HepG2 (cell line): ENCODE measurements around the gene SLC11A1. TPM values are rescaled to one million over a fixed set of nuclear protein-coding genes. Genes with fewer than 3 reads are reported as not detected.

Source experiments
- CCDC6 ChIP-seq: sonication (generic); formaldehyde crosslinking; IDR thresholded peaks from 2 replicates; pipeline ENCODE4 v1.8.1; 2022; ENCODE audit warnings: mild to moderate bottlenecking, missing genetic modification reagents, moderate library complexity
- EED ChIP-seq: sonication (generic); formaldehyde crosslinking; IDR thresholded peaks from 2 replicates; pipeline ENCODE4 v1.5.0; 2020; ENCODE audit warnings: mild to moderate bottlenecking, missing genetic modification reagents
- GFI1 ChIP-seq: sonication (generic); formaldehyde crosslinking; IDR thresholded peaks from 2 replicates; pipeline ENCODE4 v1.5.0; 2020; ENCODE audit warnings: missing genetic modification reagents, mild to moderate bottlenecking, borderline replicate concordance
- MYPOP ChIP-seq: sonication (generic); formaldehyde crosslinking; IDR thresholded peaks from 2 replicates; pipeline ENCODE4 v1.8.1; 2023; ENCODE audit warnings: mild to moderate bottlenecking, moderate library complexity, missing genetic modification reagents
- SATB2 ChIP-seq: sonication (generic); formaldehyde crosslinking; IDR thresholded peaks from 2 replicates; pipeline ENCODE4 v1.5.0; 2020; ENCODE audit warnings: missing genetic modification reagents
- ZBTB4 ChIP-seq: sonication (generic); formaldehyde crosslinking; IDR thresholded peaks from 2 replicates; pipeline ENCODE4 v1.4.0; 2020; ENCODE audit warnings: missing genetic modification reagents, mild to moderate bottlenecking, borderline replicate concordance
- ZMYM2 ChIP-seq: sonication (generic); formaldehyde crosslinking; IDR thresholded peaks from 2 replicates; pipeline ENCODE4 v1.8.0; 2022; ENCODE audit warnings: mild to moderate bottlenecking, missing genetic modification reagents
- ZMYM3 ChIP-seq: sonication (generic); formaldehyde crosslinking; IDR thresholded peaks from 2 replicates; pipeline ENCODE4 v1.5.1; 2020; ENCODE audit warnings: mild to moderate bottlenecking, missing genetic modification reagents
- ZNF280D ChIP-seq: sonication (generic); formaldehyde crosslinking; IDR thresholded peaks from 2 replicates; pipeline ENCODE4 v1.5.1; 2020; ENCODE audit warnings: mild to moderate bottlenecking, missing genetic modification reagents
- ZNF33A ChIP-seq: sonication (generic); formaldehyde crosslinking; IDR thresholded peaks from 2 replicates; pipeline ENCODE4 v1.5.1; 2020; ENCODE audit warnings: missing genetic modification reagents, mild to moderate bottlenecking, moderate library complexity, borderline replicate concordance
- ZNF552 ChIP-seq: sonication (generic); formaldehyde crosslinking; IDR thresholded peaks from 2 replicates; pipeline ENCODE4 v1.9.0; 2022; ENCODE audit warnings: missing genetic modification reagents, mild to moderate bottlenecking, borderline replicate concordance
- ZNF557 ChIP-seq: sonication (generic); formaldehyde crosslinking; IDR thresholded peaks from 2 replicates; pipeline ENCODE4 v1.4.0; 2020; ENCODE audit warnings: missing genetic modification reagents
- ZNF660 ChIP-seq: sonication (generic); formaldehyde crosslinking; IDR thresholded peaks from 2 replicates; pipeline ENCODE4 v1.5.1; 2020; ENCODE audit warnings: mild to moderate bottlenecking, low read depth, missing genetic modification reagents, borderline replicate concordance
- ZNF691 ChIP-seq: sonication (generic); formaldehyde crosslinking; IDR thresholded peaks from 2 replicates; pipeline ENCODE4 v1.4.0; 2020; ENCODE audit warnings: missing genetic modification reagents, low read depth, mild to moderate bottlenecking, borderline replicate concordance
- ZNF770 ChIP-seq: sonication (generic); formaldehyde crosslinking; IDR thresholded peaks from 2 replicates; pipeline ENCODE4 v1.5.0; 2020; ENCODE audit warnings: mild to moderate bottlenecking, missing genetic modification reagents
- ZNF879 ChIP-seq: sonication (generic); formaldehyde crosslinking; IDR thresholded peaks from 2 replicates; pipeline ENCODE4 v1.8.1; 2023; ENCODE audit warnings: missing genetic modification reagents
- ZSCAN21 ChIP-seq: sonication (generic); formaldehyde crosslinking; IDR thresholded peaks from 2 replicates; pipeline ENCODE4 v1.8.0; 2022; ENCODE audit warnings: mild to moderate bottlenecking, missing genetic modification reagents, moderate library complexity, borderline replicate concordance
- polyA plus RNA-seq, 8 experiments: library from polyadenylated mRNA; depleted of rRNA in 3 of 8; stranded (reverse) in 7 of 8; unstranded in 1 of 8; fragments of >200 nt; fragmentation: Illumina TruSeq in 4 of 8; extraction: Trizol in 4 of 8; gene quantifications; 2 replicates each; pipeline versions ENCODE4 v1.2.1 to v1.2.3, GENCODE V29; 2011 to 2016; ENCODE audit warnings: low read depth in 4 of 8, missing spikeins in 1 of 8, mixed read lengths in 1 of 8; ENCODE audit not compliant: insufficient read depth in 1 of 8
- total RNA-seq, 5 experiments: library from RNA; depleted of rRNA; stranded (reverse); fragments of >200 nt; fragmentation: Illumina TruSeq; extraction: Trizol; gene quantifications; 2 replicates each; pipeline ENCODE4 v1.2.3, GENCODE V29; 2016; ENCODE audit warnings: low read depth in 1 of 5

The SLC11A1 gene
- total and polyA plus RNA-seq, 2 of the 13 experiments (the other 11 are each of a cell fraction or from before 2014, with no cell fraction given) = 0.33 to 2.3 TPM

- TF ChIP-seq ZNF691 (CRISPR knock-in tag) (peak; percentile 18; the same call in 1 of the 2 replicates), ZNF33A (CRISPR knock-in tag) (peak; percentile 69; the same call in 1 of the 2 replicates), ZNF557 (CRISPR knock-in tag) (peak; percentile 91; the same call in 1 of the 2 replicates), EED (CRISPR knock-in tag) (no peak; the same call in 1 of the 2 replicates), ZBTB4 (no peak), ZNF879 (no peak), CCDC6 (peak; percentile 26), ZNF552 (CRISPR knock-in tag) (no peak), ZNF660 (no peak), ZNF280D (no peak), SATB2 (CRISPR knock-in tag) (peak; percentile 66; the same call in 1 of the 2 replicates), ZMYM3 (CRISPR knock-in tag) (no peak), MYPOP (CRISPR knock-in tag) (peak; percentile 61; the same call in 1 of the 2 replicates), ZMYM2 (CRISPR knock-in tag) (no peak), ZNF770 (CRISPR knock-in tag) (peak; percentile 75), ZSCAN21 (CRISPR knock-in tag) (0 out of 2 replicates have a peak, but pooled peaks have one; percentile 52), GFI1 (CRISPR knock-in tag) (no peak; the same call in 1 of the 2 replicates)
These were observed 24.3 kb downstream of the SLC11A1 start (continued) for GRCh38 chr2:218406209-218406948.
